K562 (cell line): ENCODE data around the gene MYH11. TPM values are rescaled to one million over a fixed set of nuclear protein-coding genes. Genes with fewer than 3 reads are reported as not detected.

Experiments
- DIDO1 ChIP-seq: fragments of 450-650 bp; IDR thresholded peaks from 2 replicates; pipeline ENCODE4 v1.6.1; 2016; ENCODE audit warnings: low read depth, missing biosample characterization, missing genetic modification characterization
- EGR1 ChIP-seq: fragments of 450-650 bp; conservative IDR thresholded peaks from 2 replicates; pipeline ENCODE4 v1.6.1; 2017; ENCODE audit warnings: mild to moderate bottlenecking
- FUS ChIP-seq: fragments of 200-400 bp; formaldehyde crosslinking; optimal IDR thresholded peaks from 2 replicates; pipeline ENCODE3; 2017; ENCODE audit warnings: low read depth, low read length
- GABPA ChIP-seq: fragments of 200-800 bp; sonication (Bioruptor generic); conservative IDR thresholded peaks from 2 replicates; pipeline ENCODE4 v1.6.1; 2016; ENCODE audit warnings: low read depth, missing genetic modification characterization, missing compliant biosample characterization
- MNT ChIP-seq, 2 experiments: fragments of 450-650 bp; conservative IDR thresholded peaks; 2 replicates each; pipeline ENCODE4 v1.6.1; 2017; ENCODE audit warnings: mild to moderate bottlenecking in 2 of 2, moderate library complexity in 2 of 2
- MTA3 ChIP-seq: fragments of 450-650 bp; formaldehyde crosslinking; IDR thresholded peaks from 2 replicates; pipeline ENCODE4 v1.6.1; 2017; ENCODE audit warnings: mild to moderate bottlenecking, borderline replicate concordance
- NR4A1 ChIP-seq, 2 experiments: fragments of 250-450 bp in 1 of 2; fragments of 450-650 bp in 1 of 2; sonication (Bioruptor Pico) in 1 of 2; IDR thresholded peaks; 2 replicates each; pipeline versions ENCODE4 v1.4.0 to v1.6.1; 2016 to 2020; ENCODE audit warnings: mild to moderate bottlenecking in 2 of 2, missing compliant biosample characterization in 1 of 2, missing genetic modification characterization in 1 of 2, moderate library complexity in 1 of 2
- NUFIP1 ChIP-seq: fragments of 450-650 bp; IDR thresholded peaks from 2 replicates; pipeline ENCODE4 v1.6.1; 2018; ENCODE audit not compliant: partially characterized antibody
- PCBP1 ChIP-seq: fragments of 200-400 bp; formaldehyde crosslinking; IDR thresholded peaks from 2 replicates; pipeline ENCODE4 v1.6.1; 2018; ENCODE audit warnings: mild to moderate bottlenecking, low read depth, low read length; ENCODE audit not compliant: poor library complexity, severe bottlenecking
- polyA plus RNA-seq, 8 experiments: library from polyadenylated mRNA; depleted of rRNA in 4 of 8; stranded (reverse) in 5 of 8; unstranded in 3 of 8; fragments of >200 nt; fragmentation: Nextera tagmentation in 2 of 8; fragmentation: Illumina TruSeq in 1 of 8; extraction: Ambion mirVana in 2 of 8; extraction: Trizol in 1 of 8; gene quantifications; 2 replicates each; pipeline versions ENCODE4 v1.2.1 to v1.2.3, GENCODE V29; 2011 to 2014; ENCODE audit warnings: inconsistent platforms in 1 of 8, missing spikeins in 1 of 8
- total RNA-seq, 7 experiments: library from RNA; depleted of rRNA in 6 of 7; stranded (reverse); fragments of >200 nt in 6 of 7; fragmentation: Illumina TruSeq in 2 of 7; extraction: Trizol in 2 of 7; gene quantifications; 2 replicates each; pipeline versions ENCODE4 v1.2.1 to v1.2.3, GENCODE V29; 2011 to 2021; ENCODE audit warnings: low replicate concordance in 1 of 7
- TF ChIP-seq, protein P1 (sequence below): fragments of 450-650 bp; conservative IDR thresholded peaks from 2 replicates; pipeline ENCODE4 v1.6.1; 2016; ENCODE audit warnings: missing genetic modification characterization, low read depth, mild to moderate bottlenecking, control low read depth, missing compliant biosample characterization

MYH11 gene
- total and polyA plus RNA-seq, 9 of the 15 experiments (the other 6 are each of a cell fraction or from before 2014, with no cell fraction given) = 0.05 to 0.47 (median 0.08) TPM; not detected in 5

GRCh38 chr16:15708096-15708495, 148.7 kb downstream of the MYH11 start (continued):
- TF ChIP-seq NUFIP1 (no peak), MNT (conservative IDR thresholded peaks at IDR 0.05) (0 out of 4 replicates have a peak, but pooled peaks of 1 of the 2 experiments have one; percentile 44), GABPA (0 out of 2 replicates have a peak, but pooled peaks have one; percentile 21), NR4A1 (CRISPR knock-in tag; IDR thresholded peaks at IDR 0.05) (no peak), NR4A1 (tag; IDR thresholded peaks at IDR 0.05) (no peak), PCBP1 (no peak), MTA3 (no peak), DIDO1 (tag) (no peak), EGR1 (no peak), FUS (no peak)
- TF ChIP-seq, protein P1, sequence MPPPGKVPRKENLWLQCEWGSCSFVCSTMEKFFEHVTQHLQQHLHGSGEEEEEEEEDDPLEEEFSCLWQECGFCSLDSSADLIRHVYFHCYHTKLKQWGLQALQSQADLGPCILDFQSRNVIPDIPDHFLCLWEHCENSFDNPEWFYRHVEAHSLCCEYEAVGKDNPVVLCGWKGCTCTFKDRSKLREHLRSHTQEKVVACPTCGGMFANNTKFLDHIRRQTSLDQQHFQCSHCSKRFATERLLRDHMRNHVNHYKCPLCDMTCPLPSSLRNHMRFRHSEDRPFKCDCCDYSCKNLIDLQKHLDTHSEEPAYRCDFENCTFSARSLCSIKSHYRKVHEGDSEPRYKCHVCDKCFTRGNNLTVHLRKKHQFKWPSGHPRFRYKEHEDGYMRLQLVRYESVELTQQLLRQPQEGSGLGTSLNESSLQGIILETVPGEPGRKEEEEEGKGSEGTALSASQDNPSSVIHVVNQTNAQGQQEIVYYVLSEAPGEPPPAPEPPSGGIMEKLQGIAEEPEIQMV (tag) = no peak
